ENCODE results near the gene KLHL29. TPM values are rescaled to one million over a fixed set of nuclear protein-coding genes. Genes with fewer than 3 reads are reported as not detected.

KLHL29 gene
- total RNA-seq, 1 donor from 2014 or later: 5.5 TPM

GRCh38 chr2:23492337-23492675, 107.3 kb downstream of the KLHL29 start:
- H3K4me3 ChIP-seq (ENCODE audit: insufficient read depth, low read depth, low read length): no peak overlapping the region
- H4K20me1 ChIP-seq (ENCODE audit: insufficient read depth, low read length): peaks cover 36% of the 10 kb centered on the region
- peaks cover 92% of the 10 kb centered on the region for H3K27me3 Mint-ChIP-seq (ENCODE audit: low read depth, unreplicated experiment)
- H3K9me3 Mint-ChIP-seq (ENCODE audit: unreplicated experiment): peaks cover 3% of the 10 kb centered on the region
- H3K9me3 ChIP-seq (ENCODE audit: insufficient read depth, low read depth, low read length): no peaks in the 10 kb centered on the region
- H3K36me3 Mint-ChIP-seq (ENCODE audit: low read depth, unreplicated experiment): peaks cover 8% of the 10 kb centered on the region
- H3K9ac ChIP-seq (ENCODE audit: low read length): no peak overlapping the region
- H3K36me3 ChIP-seq (ENCODE audit: insufficient read depth, low read length): no peaks in the 10 kb centered on the region
- H3K4me1 ChIP-seq (ENCODE audit: insufficient read depth, low read length): peaks cover 9% of the 10 kb centered on the region
- no peak overlapping the region for H3K27ac Mint-ChIP-seq (ENCODE audit: unreplicated experiment)
- H3K79me2 ChIP-seq (ENCODE audit: insufficient read depth, low read length): no peaks in the 10 kb centered on the region
- peaks cover 44% of the 10 kb centered on the region for H3K27me3 ChIP-seq (ENCODE audit: insufficient read depth, low read length)
- DNase-seq (ENCODE audit: low read depth): no peak
- H3K27ac ChIP-seq (ENCODE audit: low read depth, low read length): no peak overlapping the region
- H3K4me1 Mint-ChIP-seq (ENCODE audit: low read depth, unreplicated experiment): peaks cover 18% of the 10 kb centered on the region
- TF ChIP-seq CTCF (IDR thresholded peaks at IDR 0.05; ENCODE audit: insufficient read depth, low read depth, low read length) (no peak), EZH2 (IDR thresholded peaks at IDR 0.05; ENCODE audit: insufficient read depth, low read length) (no peak)
- no peak overlapping the region for H2AFZ ChIP-seq (ENCODE audit: low read depth, low read length)
- FAIRE-seq: no peak
- no peak overlapping the region for H3K4me3 Mint-ChIP-seq (ENCODE audit: unreplicated experiment)
- no peak overlapping the region for H3K4me2 ChIP-seq (ENCODE audit: low read length)

- Histone ChIP-seq H3K27ac (ENCODE audit: low read depth, low read length) (no peak overlapping the region), H3K9me3 (ENCODE audit: insufficient read depth, low read depth, low read length) (no peaks in the 10 kb centered on the region), H3K36me3 (ENCODE audit: insufficient read depth, low read length) (no peaks in the 10 kb centered on the region), H2AFZ (ENCODE audit: low read depth, low read length) (no peak overlapping the region), H3K9ac (ENCODE audit: low read length) (no peak overlapping the region), H4K20me1 (ENCODE audit: insufficient read depth, low read length) (peaks cover 37% of the 10 kb centered on the region), H3K4me1 (ENCODE audit: insufficient read depth, low read length) (peaks cover 15% of the 10 kb centered on the region), H3K4me3 (ENCODE audit: insufficient read depth, low read depth, low read length) (no peak overlapping the region), H3K27me3 (ENCODE audit: insufficient read depth, low read length) (peaks cover 44% of the 10 kb centered on the region), H3K4me2 (ENCODE audit: low read length) (no peak overlapping the region), H3K79me2 (ENCODE audit: insufficient read depth, low read length) (no peaks in the 10 kb centered on the region)
- H3K27me3 Mint-ChIP-seq (ENCODE audit: low read depth, unreplicated experiment): peaks cover 94% of the 10 kb centered on the region
- TF ChIP-seq EZH2 (IDR thresholded peaks at IDR 0.05; ENCODE audit: insufficient read depth, low read length): no peak
- TF ChIP-seq CTCF (IDR thresholded peaks at IDR 0.05; ENCODE audit: insufficient read depth, low read depth, low read length): no peak
- DNase-seq (ENCODE audit: low read depth) (no peak), FAIRE-seq (no peak)
- H3K9me3 Mint-ChIP-seq (ENCODE audit: unreplicated experiment): peaks cover 3% of the 10 kb centered on the region
- H3K36me3 Mint-ChIP-seq (ENCODE audit: low read depth, unreplicated experiment): peaks cover 8% of the 10 kb centered on the region
- peaks cover 18% of the 10 kb centered on the region for H3K4me1 Mint-ChIP-seq (ENCODE audit: low read depth, unreplicated experiment)
- H3K27ac Mint-ChIP-seq (ENCODE audit: unreplicated experiment): no peak overlapping the region
- no peak overlapping the region for H3K4me3 Mint-ChIP-seq (ENCODE audit: unreplicated experiment)
Measured at GRCh38 chr2:23492921-23493320, 107.9 kb downstream of the KLHL29 start.

- H3K36me3 Mint-ChIP-seq (ENCODE audit: low read depth, unreplicated experiment): peaks cover 8% of the 10 kb centered on the region
- H2AFZ ChIP-seq (ENCODE audit: low read depth, low read length): no peak overlapping the region
- no peak overlapping the region for H3K4me2 ChIP-seq (ENCODE audit: low read length)
- TF ChIP-seq EZH2 (IDR thresholded peaks at IDR 0.05; ENCODE audit: insufficient read depth, low read length): no peak
- no peak for TF ChIP-seq CTCF (IDR thresholded peaks at IDR 0.05; ENCODE audit: insufficient read depth, low read depth, low read length)
- peaks cover 44% of the 10 kb centered on the region for H3K27me3 ChIP-seq (ENCODE audit: insufficient read depth, low read length)
- H3K4me1 Mint-ChIP-seq (ENCODE audit: low read depth, unreplicated experiment): peaks cover 13% of the 10 kb centered on the region
- no peak overlapping the region for H3K4me3 Mint-ChIP-seq (ENCODE audit: unreplicated experiment)
- no peak overlapping the region for H3K9ac ChIP-seq (ENCODE audit: low read length)
- peaks cover 94% of the 10 kb centered on the region for H3K27me3 Mint-ChIP-seq (ENCODE audit: low read depth, unreplicated experiment)
- H3K9me3 ChIP-seq (ENCODE audit: insufficient read depth, low read depth, low read length): no peaks in the 10 kb centered on the region
- no peak overlapping the region for H3K27ac Mint-ChIP-seq (ENCODE audit: unreplicated experiment)
- peaks cover 16% of the 10 kb centered on the region for H3K4me1 ChIP-seq (ENCODE audit: insufficient read depth, low read length)
- H3K27ac ChIP-seq (ENCODE audit: low read depth, low read length): no peak overlapping the region
- no peaks in the 10 kb centered on the region for H3K79me2 ChIP-seq (ENCODE audit: insufficient read depth, low read length)
- no peak for DNase-seq (ENCODE audit: low read depth)
- FAIRE-seq: no peak
- H3K9me3 Mint-ChIP-seq (ENCODE audit: unreplicated experiment): peaks cover 3% of the 10 kb centered on the region
- no peaks in the 10 kb centered on the region for H3K36me3 ChIP-seq (ENCODE audit: insufficient read depth, low read length)
- H4K20me1 ChIP-seq (ENCODE audit: insufficient read depth, low read length): peaks cover 34% of the 10 kb centered on the region
- no peak overlapping the region for H3K4me3 ChIP-seq (ENCODE audit: insufficient read depth, low read depth, low read length)
Measured at GRCh38 chr2:23493846-23494245, 108.9 kb downstream of the KLHL29 start.
